HepG2 (cell line): Measurements from ENCODE around the gene SLAMF9. TPM values are rescaled to one million over a fixed set of nuclear protein-coding genes. Genes with fewer than 3 reads are reported as not detected.

Experiments used
- CHCHD3 ChIP-seq: sonication (generic); formaldehyde crosslinking; IDR thresholded peaks from 2 replicates; pipeline ENCODE4 v1.8.0; 2022; ENCODE audit warnings: mild to moderate bottlenecking, missing genetic modification reagents, moderate library complexity
- CTCF ChIP-seq: sonication (generic); formaldehyde crosslinking; IDR thresholded peaks from 2 replicates; pipeline ENCODE4 v1.5.0; 2020; ENCODE audit warnings: mild to moderate bottlenecking, missing genetic modification reagents, moderate library complexity
- DRAP1 ChIP-seq: IDR thresholded peaks from 2 replicates; pipeline ENCODE4 v1.6.1; 2016; ENCODE audit warnings: missing genetic modification reagents, missing compliant biosample characterization
- FOSL1 ChIP-seq: sonication (generic); formaldehyde crosslinking; IDR thresholded peaks from 2 replicates; pipeline ENCODE4 v1.9.0; 2021; ENCODE audit warnings: missing genetic modification reagents, borderline replicate concordance
- GABPA ChIP-seq, 2 experiments: IDR thresholded peaks; 2 replicates each; pipeline ENCODE4 v1.6.1; 2011 to 2016; ENCODE audit warnings: low read depth in 2 of 2, low read length in 1 of 2, missing biosample characterization in 1 of 2, missing genetic modification characterization in 1 of 2
- GFI1 ChIP-seq: sonication (generic); formaldehyde crosslinking; IDR thresholded peaks from 2 replicates; pipeline ENCODE4 v1.5.0; 2020; ENCODE audit warnings: missing genetic modification reagents, mild to moderate bottlenecking, borderline replicate concordance
- HNF4A ChIP-seq: sonication (generic); formaldehyde crosslinking; IDR thresholded peaks from 2 replicates; pipeline ENCODE4 v1.4.0; 2020; ENCODE audit warnings: missing genetic modification reagents
- KDM4B ChIP-seq: sonication (generic); formaldehyde crosslinking; IDR thresholded peaks from 2 replicates; pipeline ENCODE4 v1.4.0; 2020; ENCODE audit warnings: missing genetic modification reagents
- NAIF1 ChIP-seq: sonication (generic); formaldehyde crosslinking; IDR thresholded peaks from 2 replicates; pipeline ENCODE4 v1.5.0; 2020; ENCODE audit warnings: mild to moderate bottlenecking, missing genetic modification reagents, borderline replicate concordance
- NR2F1 ChIP-seq, 2 experiments: fragments of 450-650 bp in 1 of 2; formaldehyde crosslinking in 1 of 2; IDR thresholded peaks; 2 replicates each; pipeline versions ENCODE4 v1.5.0 to v1.6.1; 2016 to 2020; ENCODE audit warnings: mild to moderate bottlenecking in 1 of 2, missing compliant biosample characterization in 1 of 2, missing genetic modification reagents in 1 of 2, moderate library complexity in 1 of 2
- PCBP2 ChIP-seq: fragments of 200-400 bp; formaldehyde crosslinking; optimal IDR thresholded peaks from 2 replicates; pipeline ENCODE3; 2018; ENCODE audit warnings: low read length, low read depth; ENCODE audit not compliant: poor library complexity, severe bottlenecking
- SRF ChIP-seq: IDR thresholded peaks from 2 replicates; pipeline ENCODE4 v1.6.1; 2011; ENCODE audit warnings: mild to moderate bottlenecking, low read depth, low read length, moderate library complexity
- TEAD3 ChIP-seq: optimal IDR thresholded peaks from 2 replicates; pipeline ENCODE3; 2016; ENCODE audit warnings: borderline replicate concordance
- ZNF17 ChIP-seq: sonication (generic); formaldehyde crosslinking; IDR thresholded peaks from 2 replicates; pipeline ENCODE4 v1.5.0; 2020; ENCODE audit warnings: mild to moderate bottlenecking, missing genetic modification reagents
- ZNF451 ChIP-seq: sonication (generic); formaldehyde crosslinking; IDR thresholded peaks from 2 replicates; pipeline ENCODE4 v1.5.0; 2020; ENCODE audit warnings: mild to moderate bottlenecking, missing genetic modification reagents
- ZNF660 ChIP-seq: sonication (generic); formaldehyde crosslinking; IDR thresholded peaks from 2 replicates; pipeline ENCODE4 v1.5.1; 2020; ENCODE audit warnings: mild to moderate bottlenecking, low read depth, missing genetic modification reagents, borderline replicate concordance
- ZNF775 ChIP-seq: sonication (generic); formaldehyde crosslinking; IDR thresholded peaks from 2 replicates; pipeline ENCODE4 v1.4.0; 2020; ENCODE audit warnings: missing genetic modification reagents, mild to moderate bottlenecking, moderate library complexity, borderline replicate concordance
- ZNF781 ChIP-seq: sonication (generic); formaldehyde crosslinking; IDR thresholded peaks from 2 replicates; pipeline ENCODE4 v1.5.1; 2020; ENCODE audit warnings: borderline replicate concordance, mild to moderate bottlenecking, missing genetic modification reagents; ENCODE audit errors: not compliant biosample characterization
- ZNF878 ChIP-seq: sonication (generic); formaldehyde crosslinking; IDR thresholded peaks from 2 replicates; pipeline ENCODE4 v1.8.1; 2023; ENCODE audit warnings: mild to moderate bottlenecking, missing genetic modification reagents, moderate library complexity
- polyA plus RNA-seq, 8 experiments: library from polyadenylated mRNA; depleted of rRNA in 3 of 8; stranded (reverse) in 7 of 8; unstranded in 1 of 8; fragments of >200 nt; fragmentation: Illumina TruSeq in 4 of 8; extraction: Trizol in 4 of 8; gene quantifications; 2 replicates each; pipeline versions ENCODE4 v1.2.1 to v1.2.3, GENCODE V29; 2011 to 2016; ENCODE audit warnings: low read depth in 4 of 8, missing spikeins in 1 of 8, mixed read lengths in 1 of 8; ENCODE audit not compliant: insufficient read depth in 1 of 8
- total RNA-seq, 5 experiments: library from RNA; depleted of rRNA; stranded (reverse); fragments of >200 nt; fragmentation: Illumina TruSeq; extraction: Trizol; gene quantifications; 2 replicates each; pipeline ENCODE4 v1.2.3, GENCODE V29; 2016; ENCODE audit warnings: low read depth in 1 of 5
- TF ChIP-seq, protein P1 (sequence below): sonication (generic); formaldehyde crosslinking; IDR thresholded peaks from 2 replicates; pipeline ENCODE4; 2020; ENCODE audit warnings: missing genetic modification reagents, mild to moderate bottlenecking, borderline replicate concordance
- TF ChIP-seq, protein P2 (sequence below): sonication (generic); formaldehyde crosslinking; IDR thresholded peaks from 2 replicates; pipeline ENCODE4 v1.4.0; 2020; ENCODE audit warnings: missing genetic modification reagents

SLAMF9 gene
- total and polyA plus RNA-seq, 2 of the 13 experiments (the other 11 are each of a cell fraction or from before 2014, with no cell fraction given): 0.82 TPM; not detected in 1

DNA sequence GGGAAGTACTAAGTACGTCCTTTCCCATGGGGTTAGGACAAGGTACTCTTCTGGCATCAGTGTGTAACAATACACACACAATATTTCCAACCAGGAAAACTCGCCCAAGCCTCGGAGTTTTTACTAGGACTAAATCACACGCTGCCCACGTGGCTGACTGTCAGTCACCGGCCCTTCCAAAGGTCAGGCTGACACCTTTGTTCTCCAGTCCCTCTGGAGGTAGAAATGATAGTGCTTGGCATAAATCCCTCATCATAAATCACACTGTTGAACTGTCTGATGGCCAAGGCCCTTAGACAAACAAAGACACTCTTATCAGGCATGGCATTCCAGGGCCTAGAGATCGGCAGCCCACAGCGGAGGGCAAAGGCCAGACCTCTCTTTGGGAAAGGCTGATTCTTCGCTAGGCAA lies 16.9 kb upstream of the SLAMF9 start (continued):
- TF ChIP-seq, protein P1, sequence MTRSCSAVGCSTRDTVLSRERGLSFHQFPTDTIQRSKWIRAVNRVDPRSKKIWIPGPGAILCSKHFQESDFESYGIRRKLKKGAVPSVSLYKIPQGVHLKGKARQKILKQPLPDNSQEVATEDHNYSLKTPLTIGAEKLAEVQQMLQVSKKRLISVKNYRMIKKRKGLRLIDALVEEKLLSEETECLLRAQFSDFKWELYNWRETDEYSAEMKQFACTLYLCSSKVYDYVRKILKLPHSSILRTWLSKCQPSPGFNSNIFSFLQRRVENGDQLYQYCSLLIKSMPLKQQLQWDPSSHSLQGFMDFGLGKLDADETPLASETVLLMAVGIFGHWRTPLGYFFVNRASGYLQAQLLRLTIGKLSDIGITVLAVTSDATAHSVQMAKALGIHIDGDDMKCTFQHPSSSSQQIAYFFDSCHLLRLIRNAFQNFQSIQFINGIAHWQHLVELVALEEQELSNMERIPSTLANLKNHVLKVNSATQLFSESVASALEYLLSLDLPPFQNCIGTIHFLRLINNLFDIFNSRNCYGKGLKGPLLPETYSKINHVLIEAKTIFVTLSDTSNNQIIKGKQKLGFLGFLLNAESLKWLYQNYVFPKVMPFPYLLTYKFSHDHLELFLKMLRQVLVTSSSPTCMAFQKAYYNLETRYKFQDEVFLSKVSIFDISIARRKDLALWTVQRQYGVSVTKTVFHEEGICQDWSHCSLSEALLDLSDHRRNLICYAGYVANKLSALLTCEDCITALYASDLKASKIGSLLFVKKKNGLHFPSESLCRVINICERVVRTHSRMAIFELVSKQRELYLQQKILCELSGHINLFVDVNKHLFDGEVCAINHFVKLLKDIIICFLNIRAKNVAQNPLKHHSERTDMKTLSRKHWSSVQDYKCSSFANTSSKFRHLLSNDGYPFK (CRISPR knock-in tag): no peak
- peak; percentile 15 for TF ChIP-seq CTCF
- TF ChIP-seq NAIF1 (CRISPR knock-in tag): no peak
- no peak for TF ChIP-seq FOSL1 (CRISPR knock-in tag)
- TF ChIP-seq NR2F1 (CRISPR knock-in tag; IDR thresholded peaks at IDR 0.05): peak; percentile 64 to 75
- TF ChIP-seq ZNF17 (CRISPR knock-in tag): no peak
- TF ChIP-seq, protein P2, sequence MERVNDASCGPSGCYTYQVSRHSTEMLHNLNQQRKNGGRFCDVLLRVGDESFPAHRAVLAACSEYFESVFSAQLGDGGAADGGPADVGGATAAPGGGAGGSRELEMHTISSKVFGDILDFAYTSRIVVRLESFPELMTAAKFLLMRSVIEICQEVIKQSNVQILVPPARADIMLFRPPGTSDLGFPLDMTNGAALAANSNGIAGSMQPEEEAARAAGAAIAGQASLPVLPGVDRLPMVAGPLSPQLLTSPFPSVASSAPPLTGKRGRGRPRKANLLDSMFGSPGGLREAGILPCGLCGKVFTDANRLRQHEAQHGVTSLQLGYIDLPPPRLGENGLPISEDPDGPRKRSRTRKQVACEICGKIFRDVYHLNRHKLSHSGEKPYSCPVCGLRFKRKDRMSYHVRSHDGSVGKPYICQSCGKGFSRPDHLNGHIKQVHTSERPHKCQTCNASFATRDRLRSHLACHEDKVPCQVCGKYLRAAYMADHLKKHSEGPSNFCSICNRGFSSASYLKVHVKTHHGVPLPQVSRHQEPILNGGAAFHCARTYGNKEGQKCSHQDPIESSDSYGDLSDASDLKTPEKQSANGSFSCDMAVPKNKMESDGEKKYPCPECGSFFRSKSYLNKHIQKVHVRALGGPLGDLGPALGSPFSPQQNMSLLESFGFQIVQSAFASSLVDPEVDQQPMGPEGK (CRISPR knock-in tag): peak; percentile 66
- TF ChIP-seq ZNF781 (CRISPR knock-in tag): peak; percentile 59
- no peak for TF ChIP-seq ZNF451 (CRISPR knock-in tag)
- no peak; the same call in 1 of the 2 replicates for TF ChIP-seq DRAP1 (CRISPR knock-in tag)
- no peak for TF ChIP-seq PCBP2
- no peak for TF ChIP-seq KDM4B
- TF ChIP-seq GABPA (IDR thresholded peaks at IDR 0.05; ENCODE audit: low read depth, low read length): no peak
- TF ChIP-seq GABPA (CRISPR knock-in tag; IDR thresholded peaks at IDR 0.05; ENCODE audit: low read depth): no peak
- peak; percentile 92 for TF ChIP-seq HNF4A (CRISPR knock-in tag)
- TF ChIP-seq ZNF775 (CRISPR knock-in tag): no peak
- TF ChIP-seq SRF: no peak
- TF ChIP-seq TEAD3 (CRISPR knock-in tag): peak; percentile 95
- TF ChIP-seq GFI1 (CRISPR knock-in tag): peak; percentile 97
- no peak for TF ChIP-seq CHCHD3
- TF ChIP-seq ZNF878 (CRISPR knock-in tag): peak; percentile 31; the same call in 1 of the 2 replicates
- no peak for TF ChIP-seq ZNF660 (CRISPR knock-in tag)
